Measurements from ENCODE around the gene TMED10. TPM values are rescaled to one million over a fixed set of nuclear protein-coding genes. Genes with fewer than 3 reads are reported as not detected.
"Not testable (repeated sequence)": the region's sequence is repeated elsewhere in the genome, so short reads cannot be mapped to it uniquely, and the experiment has no call there.

Gene TMED10
- polyA plus RNA-seq, 3 donors = 262 to 301 (median 284) TPM

DNA sequence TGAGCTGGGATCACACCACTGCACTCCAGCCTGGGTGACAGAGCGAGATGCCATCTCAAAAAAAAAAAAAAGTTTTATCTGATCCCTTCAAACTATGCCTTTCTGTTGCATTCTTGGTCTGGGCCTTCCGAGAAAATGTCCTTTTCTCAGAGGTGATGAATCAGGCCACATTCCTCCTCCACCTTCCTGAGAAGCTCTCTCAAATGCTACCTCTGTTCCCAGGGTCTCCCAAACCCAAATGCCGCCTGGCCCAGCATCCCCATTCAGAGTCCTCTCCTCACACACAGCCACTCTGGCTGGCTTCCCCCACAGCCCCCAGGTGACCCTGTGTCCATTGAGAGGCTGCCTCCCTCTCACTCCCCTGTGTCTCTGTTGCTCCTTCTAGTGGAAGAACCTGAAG is 19.7 kb upstream of the TMED10 start:
- no peak for DNase-seq (ENCODE audit: low read depth in 3 of 3, low spot score in 2 of 3)

- no peak for DNase-seq (ENCODE audit: low read depth in 3 of 3, low spot score in 2 of 3)
Measured at GRCh38 chr14:75191100-75191499, 14.7 kb upstream of the TMED10 start.

GRCh38 chr14:75190023-75190422 is 13.6 kb upstream of the TMED10 start:
- DNase-seq (ENCODE audit: low read depth in 3 of 3, low spot score in 2 of 3) = no peak

- no peak for DNase-seq (ENCODE audit: low read depth in 3 of 3, low spot score in 2 of 3)
Measured at GRCh38 chr14:75188520-75189268, 12.3 kb upstream of the TMED10 start.

DNA sequence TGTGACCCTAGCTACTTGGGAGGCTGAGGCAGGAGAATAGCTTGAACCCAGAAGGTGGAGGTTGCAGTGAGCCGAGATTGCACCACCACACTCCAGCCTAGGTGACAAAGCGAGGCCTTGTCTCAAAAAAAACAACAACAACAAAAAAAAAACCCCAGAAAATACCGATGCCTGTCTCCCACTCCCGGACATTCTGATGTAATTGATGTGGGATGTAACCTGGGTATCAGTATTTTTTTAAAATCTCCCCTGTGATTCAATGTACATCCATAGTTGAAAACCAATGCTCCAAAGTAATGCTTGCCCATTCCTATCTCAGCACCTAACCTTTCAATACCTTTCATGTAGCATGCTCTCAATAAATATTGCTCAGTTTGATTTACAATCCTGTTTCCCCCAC is 11.7 kb upstream of the TMED10 start:
- no peak for DNase-seq (ENCODE audit: low read depth in 3 of 3, low spot score in 2 of 3)

DNA sequence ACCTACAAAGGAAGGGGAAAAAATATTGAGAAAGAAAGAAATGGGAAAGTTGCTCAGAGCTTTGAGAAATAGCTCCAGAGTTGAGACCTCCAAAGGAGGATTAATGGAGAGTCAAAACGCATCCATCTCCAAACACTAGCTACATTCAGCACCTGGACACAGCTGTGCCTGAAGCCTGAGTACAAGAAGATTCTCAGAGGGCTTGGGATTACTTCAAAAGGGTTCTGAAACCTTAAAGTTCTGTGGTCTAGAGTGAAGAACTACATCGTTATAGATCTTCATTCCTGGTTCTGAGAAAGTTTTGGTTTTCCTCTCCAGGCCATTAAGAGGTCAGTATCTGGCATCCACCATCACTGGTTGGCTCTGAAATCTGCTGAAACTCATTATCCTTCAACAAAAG is 10.5 kb upstream of the TMED10 start:
- no peak for DNase-seq (ENCODE audit: low read depth in 3 of 3, low spot score in 2 of 3)

DNA sequence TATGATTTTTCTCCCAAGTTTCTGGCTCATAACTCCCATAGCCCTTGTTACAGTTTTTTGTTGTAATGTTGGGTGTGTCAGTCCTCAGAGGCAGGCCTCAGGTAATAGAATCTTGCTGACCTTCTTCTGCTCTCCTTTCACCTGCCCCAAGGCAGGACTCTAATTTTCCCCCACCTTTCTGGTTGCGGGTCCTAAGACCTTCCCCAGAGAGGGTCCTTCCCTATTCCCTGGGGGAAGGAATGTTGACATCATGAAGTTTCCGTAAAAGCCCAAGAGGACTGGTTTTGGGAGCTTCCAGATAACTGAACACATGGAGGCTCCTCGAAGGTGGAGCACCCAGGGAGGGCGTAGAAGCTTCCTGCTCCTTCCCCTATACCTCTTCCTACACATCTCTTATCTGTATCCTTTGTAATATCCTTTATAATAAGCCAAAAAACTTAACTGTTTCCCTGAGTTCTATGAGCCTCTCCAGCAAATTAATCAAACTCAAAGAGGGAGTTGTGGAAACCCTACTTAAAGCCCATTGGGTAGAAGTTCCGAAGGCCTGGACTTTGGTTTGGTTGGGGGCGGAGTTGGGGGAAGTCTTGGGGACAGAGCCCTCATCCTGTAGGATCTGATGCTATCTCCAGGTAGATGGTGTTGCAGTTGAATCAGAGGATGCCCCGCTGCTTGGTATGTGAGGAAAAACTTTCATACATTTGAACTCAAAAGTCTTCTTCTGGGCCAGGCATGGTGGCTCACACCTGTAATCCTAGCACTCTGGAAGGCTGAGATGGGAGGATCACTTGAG is 9.0 kb upstream of the TMED10 start:
- DNase-seq (ENCODE audit: low read depth in 3 of 3, low spot score in 2 of 3) = no peak

- DNase-seq (ENCODE audit: low read depth in 3 of 3, low spot score in 2 of 3) = no peak
Measured at GRCh38 chr14:75184492-75184891, 8.1 kb upstream of the TMED10 start.

GRCh38 chr14:75184039-75184438 is 7.6 kb upstream of the TMED10 start:
- no peak for DNase-seq (ENCODE audit: low read depth in 3 of 3, low spot score in 2 of 3)

DNA sequence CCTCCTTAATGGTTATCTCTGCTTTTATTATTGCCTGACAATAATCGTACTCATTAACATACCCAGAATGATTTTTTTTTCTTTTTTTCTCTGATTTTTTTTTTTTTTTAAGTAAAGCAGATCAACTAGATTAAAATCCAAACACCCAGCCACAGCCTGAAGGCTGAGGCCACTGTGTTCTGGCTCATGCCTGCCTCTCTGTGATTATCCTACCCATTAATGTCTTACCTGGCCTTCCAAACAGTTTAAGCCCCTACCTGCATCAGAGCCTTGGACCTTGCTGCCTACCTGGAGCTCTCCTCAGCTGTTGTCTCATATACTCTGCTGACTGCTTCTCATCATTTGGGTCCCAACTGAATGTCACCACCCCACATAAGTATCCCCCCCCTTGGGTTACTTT is 6.8 kb upstream of the TMED10 start:
- DNase-seq (ENCODE audit: low read depth in 3 of 3, low spot score in 2 of 3) = no peak

DNA sequence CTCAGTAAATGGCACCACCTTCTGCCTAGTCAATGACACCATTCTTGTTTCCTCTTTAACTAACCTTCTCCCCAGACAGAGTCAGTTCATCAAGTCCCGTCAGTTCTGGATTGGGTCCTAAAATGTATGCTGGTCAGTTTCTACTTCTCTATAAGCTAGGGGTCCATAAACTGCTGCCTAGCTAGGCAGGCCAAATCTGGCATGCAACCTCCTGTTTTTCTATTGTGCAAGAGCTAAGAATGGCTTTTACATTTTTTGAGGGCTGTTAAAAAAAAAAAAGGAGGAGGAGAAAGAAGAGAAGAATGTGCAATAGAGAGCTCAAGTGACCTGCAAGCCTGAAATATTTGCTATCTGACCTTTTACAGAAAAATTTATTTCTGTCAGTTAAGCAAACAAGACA is 6.4 kb upstream of the TMED10 start:
- DNase-seq (ENCODE audit: low read depth in 3 of 3, low spot score in 2 of 3) = no peak

GRCh38 chr14:75182163-75182562 is 5.8 kb upstream of the TMED10 start:
- not testable (repeated sequence) for DNase-seq (ENCODE audit: low read depth in 3 of 3, low spot score in 2 of 3)

- no peak for DNase-seq (ENCODE audit: low read depth in 3 of 3, low spot score in 2 of 3)
Measured at GRCh38 chr14:75181293-75182062, 5.1 kb upstream of the TMED10 start.

- no peak for DNase-seq (ENCODE audit: low read depth in 3 of 3, low spot score in 2 of 3)
Measured at GRCh38 chr14:75175677-75176141, 703 bp downstream of the TMED10 start.

- no peak for DNase-seq (ENCODE audit: low read depth in 3 of 3, low spot score in 2 of 3)
Measured at GRCh38 chr14:75174066-75174465, 2.3 kb downstream of the TMED10 start.

GRCh38 chr14:75170772-75171171 is 5.6 kb downstream of the TMED10 start:
- DNase-seq (ENCODE audit: low read depth in 3 of 3, low spot score in 2 of 3) = no peak

DNA sequence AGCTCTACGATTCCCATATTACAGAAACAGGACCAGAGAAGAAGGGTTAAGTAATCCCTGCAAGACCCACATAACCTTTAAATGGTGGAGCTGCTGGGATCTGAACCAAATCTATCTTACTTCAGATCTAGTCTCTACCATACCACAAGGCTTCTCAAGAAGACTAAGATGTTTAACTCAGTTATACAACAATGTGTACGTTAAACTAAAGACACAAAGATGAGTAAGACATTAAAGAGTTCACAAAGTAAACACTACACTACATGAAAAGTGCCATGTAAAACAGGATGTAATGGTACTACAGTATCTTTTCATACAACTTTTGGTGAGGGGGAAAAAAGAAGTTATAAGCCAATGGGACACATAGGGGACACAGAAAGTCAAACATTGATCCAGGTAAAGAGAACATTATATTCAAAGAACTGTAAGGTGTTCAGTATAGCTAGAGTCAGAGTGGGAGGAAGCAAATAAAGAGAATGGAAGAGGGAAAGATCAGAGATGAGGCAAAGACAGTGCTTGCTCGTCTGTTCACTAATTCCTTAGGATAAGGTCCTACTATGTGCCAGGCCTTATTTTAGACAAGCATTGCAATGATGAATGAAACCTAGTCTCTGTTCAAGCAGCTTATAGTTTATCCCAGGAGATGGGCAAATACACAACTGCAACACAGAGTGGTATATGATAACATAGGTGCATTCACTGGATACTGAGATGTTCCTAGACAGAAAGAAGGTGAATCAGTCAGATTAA is 7.7 kb downstream of the TMED10 start:
- no peak for DNase-seq (ENCODE audit: low read depth in 3 of 3, low spot score in 2 of 3)

DNA sequence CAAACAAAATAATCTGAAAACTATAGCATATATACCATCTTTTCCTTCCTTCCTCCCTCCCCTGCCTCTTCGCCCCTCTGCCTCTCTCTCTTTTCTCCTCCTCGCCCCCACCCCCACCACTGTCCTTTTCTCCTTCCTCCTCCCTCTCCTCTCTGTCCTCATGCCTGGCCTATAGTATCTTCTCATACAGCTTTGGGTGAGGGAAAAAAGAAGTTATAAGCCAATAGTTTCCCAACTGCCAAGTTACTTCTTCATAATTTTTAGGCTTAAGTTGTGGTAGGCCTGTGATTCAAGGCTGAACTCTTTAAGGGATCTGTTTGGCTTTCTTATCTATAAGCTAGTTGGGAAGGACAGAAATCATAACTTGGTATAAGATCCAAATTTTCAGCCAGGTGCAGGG is 9.1 kb downstream of the TMED10 start:
- DNase-seq (ENCODE audit: low read depth in 3 of 3, low spot score in 2 of 3) = no peak

DNA sequence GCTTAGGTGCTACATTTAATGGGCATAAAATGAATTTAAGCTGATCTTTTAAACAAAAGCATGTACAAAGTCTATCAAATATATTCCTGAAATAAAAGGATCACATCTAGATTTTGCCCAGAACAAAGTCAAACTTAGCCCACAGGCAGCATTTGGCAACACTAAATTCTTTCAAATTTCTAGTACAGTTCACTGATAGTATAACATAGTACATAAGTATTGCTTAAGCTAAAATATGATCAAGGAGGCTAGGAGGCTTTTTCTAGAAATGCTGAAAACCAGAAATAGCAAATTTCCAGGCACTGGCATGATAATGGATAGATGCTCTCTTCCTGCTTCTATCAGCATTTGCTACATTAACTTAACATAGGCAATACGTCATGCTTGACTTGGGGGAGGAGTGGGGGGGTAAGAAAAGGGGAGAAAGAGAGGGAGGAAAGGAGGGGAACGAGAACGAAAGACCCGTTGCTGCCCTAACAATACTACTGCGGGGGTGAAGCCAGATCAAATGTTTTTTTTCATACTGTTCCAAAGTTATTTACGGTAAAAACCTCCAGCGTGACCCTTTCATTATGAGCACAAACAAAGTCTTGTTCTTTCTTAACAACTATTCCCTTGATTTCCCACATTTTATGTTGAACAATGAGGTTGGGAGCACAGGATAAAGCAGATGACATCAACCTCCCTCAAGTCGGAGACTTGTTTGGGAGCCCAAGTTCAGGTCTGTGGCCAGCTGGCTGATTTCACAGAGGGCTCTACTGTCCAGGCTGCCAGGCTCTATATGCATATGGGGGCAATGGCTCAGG is 10.6 kb downstream of the TMED10 start:
- no peak for DNase-seq (ENCODE audit: low read depth in 3 of 3, low spot score in 2 of 3)

- no peak for DNase-seq (ENCODE audit: low read depth in 3 of 3, low spot score in 2 of 3)
Measured at GRCh38 chr14:75164809-75165208, 11.6 kb downstream of the TMED10 start.
